HCEC 1CT (cell line): ENCODE data around the gene FAM3B.

Experiments
- DNase-seq: peaks from one replicate; pipeline ENCODE4 v3.0.0-alpha.2; 2017

Gene FAM3B

GRCh38 chr21:41399246-41399800 is 82.7 kb downstream of the FAM3B start:
- DNase-seq: no peak

GRCh38 chr21:41402231-41402630 is 85.6 kb downstream of the FAM3B start:
- no peak for DNase-seq

GRCh38 chr21:41402796-41403195 is 86.2 kb downstream of the FAM3B start:
- no peak for DNase-seq

- DNase-seq: no peak
Observed at GRCh38 chr21:41403331-41403730, 86.7 kb downstream of the FAM3B start.

- DNase-seq: no peak
Observed at GRCh38 chr21:41403966-41404365, 87.4 kb downstream of the FAM3B start.

GRCh38 chr21:41405321-41405720 is 88.7 kb downstream of the FAM3B start:
- DNase-seq: no peak

- DNase-seq: no peak
Observed at GRCh38 chr21:41406340-41406739, 89.7 kb downstream of the FAM3B start.
